HL-60/S4 (cell line): ENCODE measurements around the gene FUT1.
"Not testable (repeated sequence)": the region's sequence is repeated elsewhere in the genome, so short reads cannot be mapped to it uniquely, and the experiment has no call there.

ENCODE experiments used
- in situ Hi-C: fragments of 300-500 bp; cut with MboI; formaldehyde crosslinking; loops from 2 replicates; pipeline ENCODE4 v1.14.3; 2022; ENCODE audit warnings: low sequenced_read_pairs

Gene FUT1

DNA sequence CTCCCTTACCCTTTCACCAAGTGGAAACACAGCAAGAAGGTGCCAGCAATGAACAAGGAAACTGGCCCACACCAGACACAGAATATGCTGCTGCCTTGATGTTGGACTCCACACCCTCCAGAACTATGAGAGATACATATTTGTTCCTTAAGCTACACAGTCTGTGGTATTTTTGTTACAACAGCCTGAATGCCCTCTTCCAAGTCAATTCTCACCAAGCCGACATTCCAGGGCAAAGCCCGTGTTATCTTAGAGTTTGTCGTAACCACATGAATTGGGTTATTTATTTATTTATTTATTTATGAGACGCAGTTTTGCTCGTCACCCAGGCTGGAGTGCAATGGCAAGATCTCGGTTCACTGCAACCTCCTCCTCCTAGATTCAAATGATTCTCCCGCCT, 17.8 kb upstream of the FUT1 start:
- in situ Hi-C loops = no loop called here

DNA sequence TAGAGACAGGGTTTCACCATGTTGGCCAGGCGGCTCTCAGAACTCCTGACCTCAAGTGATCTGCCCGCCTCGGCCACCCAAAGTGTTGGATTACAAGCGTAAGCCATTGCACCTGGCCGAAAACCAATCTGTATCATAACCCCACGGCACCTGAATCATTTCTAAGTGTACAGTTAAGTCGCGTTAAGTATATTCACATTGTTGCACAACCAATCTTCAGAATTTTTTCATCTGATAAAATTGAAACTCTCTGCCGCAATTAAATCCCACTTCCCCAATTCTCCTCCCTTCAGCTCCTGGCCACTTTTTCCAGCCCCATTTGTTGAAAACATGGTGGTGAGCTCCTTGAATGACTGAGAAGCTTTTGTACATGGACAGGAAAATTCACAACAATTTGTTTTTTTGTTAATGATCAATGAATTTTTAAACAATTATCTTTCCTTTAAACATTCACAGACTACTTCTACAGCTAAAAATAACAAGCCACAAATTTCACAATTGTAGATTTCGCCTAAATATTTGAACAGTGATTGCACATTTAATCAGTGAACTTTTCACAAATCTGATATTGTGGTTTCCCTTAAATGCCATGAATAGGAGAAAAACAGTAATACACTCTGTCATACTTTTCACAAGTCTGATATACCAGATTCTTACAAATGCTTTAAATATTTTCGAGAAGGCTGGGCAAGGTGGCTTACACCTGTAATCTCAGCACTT, 16.7 kb upstream of the FUT1 start:
- in situ Hi-C loops = no loop called here

DNA sequence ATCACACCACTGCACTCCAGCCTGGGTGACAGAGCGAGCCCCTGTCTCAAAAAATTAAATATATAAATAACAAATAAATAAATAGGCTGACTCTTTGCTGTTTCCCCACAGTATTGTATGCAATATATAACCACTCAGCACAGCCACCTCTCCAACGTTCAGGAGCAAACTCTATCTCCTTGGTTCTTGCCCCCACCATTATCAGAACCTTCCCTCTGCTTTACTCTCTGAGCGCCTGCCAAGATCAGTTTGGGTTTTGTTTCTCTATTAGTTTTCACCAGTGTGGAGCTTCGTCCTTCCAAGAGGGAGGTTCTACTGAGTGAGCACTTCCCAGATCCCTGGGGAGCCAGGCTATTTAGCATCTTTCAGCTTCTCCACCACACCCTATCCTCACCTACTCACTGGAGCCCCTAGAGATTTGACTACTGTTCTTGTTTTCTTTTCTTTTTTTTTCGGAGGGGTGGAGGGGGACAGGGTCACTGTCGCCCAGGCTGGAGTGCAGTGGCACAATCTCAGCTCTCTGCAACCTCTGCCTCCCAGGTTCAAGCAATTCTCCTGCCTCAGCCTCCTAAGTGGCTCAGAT, 15.8 kb upstream of the FUT1 start:
- in situ Hi-C loops = not testable (repeated sequence)

DNA sequence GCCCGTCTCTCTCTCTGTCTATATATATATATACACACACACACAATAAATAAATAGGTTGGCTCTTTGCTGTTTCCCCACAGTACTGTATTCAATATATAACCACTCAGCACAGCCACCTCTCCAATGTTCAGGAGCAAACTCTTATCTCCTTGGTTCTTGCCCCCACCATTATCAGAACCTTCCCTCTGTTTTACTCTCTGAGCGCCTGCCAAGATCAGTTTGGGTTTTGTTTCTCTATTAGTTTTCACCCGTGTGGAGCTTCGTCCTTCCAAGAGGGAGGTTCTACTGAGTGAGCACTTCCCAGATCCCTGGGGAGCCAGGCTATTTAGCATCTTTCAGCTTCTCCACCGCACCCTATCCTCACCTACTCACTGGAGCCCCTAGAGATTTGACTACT, 13.4 kb upstream of the FUT1 start:
- in situ Hi-C loops = not testable (repeated sequence)

DNA sequence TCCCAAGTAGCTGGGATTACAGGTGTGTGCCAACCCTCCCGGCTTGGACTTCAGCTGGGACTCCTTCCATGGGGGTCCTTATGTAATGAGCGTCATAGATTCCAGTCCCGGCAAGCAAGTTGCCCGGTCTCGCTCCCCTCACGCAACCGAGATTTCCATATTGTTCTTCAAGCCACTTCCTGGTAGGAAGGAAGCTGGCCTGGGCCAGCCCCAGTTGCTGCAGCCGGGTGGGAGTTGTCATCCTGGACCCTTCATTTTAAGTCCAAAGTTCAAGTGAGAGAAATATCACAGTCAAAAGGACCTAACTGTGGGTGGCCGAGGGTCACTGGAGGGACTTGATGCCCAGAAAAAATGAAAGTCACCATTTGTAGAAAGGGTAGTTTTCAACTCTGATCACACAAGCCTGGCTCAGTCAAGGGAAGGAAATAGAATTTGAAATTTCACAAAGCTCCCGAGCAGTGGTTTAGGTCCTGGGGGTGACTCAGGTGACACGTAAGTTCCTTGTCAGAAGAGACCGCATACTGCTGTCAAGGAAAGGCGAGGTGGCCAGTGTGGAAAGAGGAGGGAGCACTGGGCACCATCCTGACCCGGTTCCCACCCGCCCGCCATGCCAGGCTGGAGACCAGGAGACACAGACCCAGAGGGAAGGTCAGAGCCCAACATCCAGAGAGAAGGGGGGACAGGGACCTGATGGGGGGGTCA, 8.2 kb upstream of the FUT1 start:
- in situ Hi-C loops = no loop called here

DNA sequence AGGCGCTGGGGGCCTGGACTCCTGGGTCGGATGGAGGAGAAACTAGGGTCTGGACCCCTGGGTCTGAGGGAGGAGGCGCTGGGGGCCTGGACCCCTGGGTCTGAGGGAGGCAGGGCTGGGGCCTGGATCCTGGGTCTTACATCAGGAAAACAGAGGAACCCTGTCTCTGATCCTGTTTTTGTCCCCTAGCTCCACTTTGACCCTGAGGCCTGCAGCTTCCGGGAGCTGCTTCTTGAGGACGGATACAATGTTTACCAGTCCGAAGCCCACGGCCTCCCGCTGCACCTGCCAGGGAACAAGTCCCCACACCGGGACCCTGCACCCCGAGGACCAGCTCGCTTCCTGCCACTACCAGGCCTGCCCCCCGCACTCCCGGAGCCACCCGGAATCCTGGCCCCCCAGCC, 5.3 kb upstream of the FUT1 start:
- in situ Hi-C loops = no loop called here

DNA sequence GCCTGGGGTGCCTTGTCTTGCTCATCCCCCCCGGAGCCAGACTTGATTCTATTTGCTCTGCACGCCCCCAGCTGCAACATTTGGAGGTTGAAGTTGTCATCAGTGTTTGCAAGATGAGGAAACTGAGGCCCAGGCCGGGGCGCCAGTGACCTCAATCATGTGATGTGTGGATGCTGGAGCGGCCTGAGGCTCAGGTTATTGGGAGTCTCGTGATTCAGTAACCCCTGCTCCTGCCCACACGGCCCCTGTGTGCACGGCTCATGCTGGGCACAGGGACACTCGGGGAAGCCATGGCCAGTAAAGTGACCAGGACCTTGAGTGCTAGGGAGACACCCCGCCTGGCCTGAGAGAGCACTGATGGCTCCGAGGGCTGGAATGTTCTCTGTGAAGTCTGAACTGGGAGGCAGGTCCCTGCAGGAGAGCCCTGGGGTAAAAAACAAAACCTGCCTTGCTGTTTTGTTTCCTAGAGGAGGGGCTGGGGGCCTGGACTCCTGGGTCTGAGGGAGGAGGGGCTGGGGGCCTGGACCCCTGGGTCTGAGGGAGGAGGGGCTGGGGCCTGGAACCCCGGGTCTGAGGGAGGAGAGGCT, 4.7 kb upstream of the FUT1 start:
- in situ Hi-C loops = no loop called here

DNA sequence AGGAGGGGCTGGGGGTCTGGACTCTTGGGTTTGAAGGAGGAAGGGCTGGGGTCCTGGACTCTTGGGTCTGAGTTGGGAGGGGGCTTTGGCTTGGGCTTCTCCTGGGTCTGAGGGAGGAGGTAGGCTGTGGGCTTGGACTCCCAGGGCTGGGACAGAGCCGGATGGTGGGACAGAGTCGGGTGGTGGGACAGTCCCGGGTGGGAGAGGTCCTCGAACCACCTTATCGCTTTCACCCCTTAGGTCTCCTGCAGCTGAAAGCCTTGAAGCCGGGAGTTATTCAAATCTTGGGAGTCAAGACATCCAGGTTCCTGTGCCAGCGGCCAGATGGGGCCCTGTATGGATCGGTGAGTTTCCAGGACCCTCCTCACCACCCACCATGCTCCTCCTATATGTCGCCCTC, 4.2 kb upstream of the FUT1 start:
- in situ Hi-C loops = no loop called here

DNA sequence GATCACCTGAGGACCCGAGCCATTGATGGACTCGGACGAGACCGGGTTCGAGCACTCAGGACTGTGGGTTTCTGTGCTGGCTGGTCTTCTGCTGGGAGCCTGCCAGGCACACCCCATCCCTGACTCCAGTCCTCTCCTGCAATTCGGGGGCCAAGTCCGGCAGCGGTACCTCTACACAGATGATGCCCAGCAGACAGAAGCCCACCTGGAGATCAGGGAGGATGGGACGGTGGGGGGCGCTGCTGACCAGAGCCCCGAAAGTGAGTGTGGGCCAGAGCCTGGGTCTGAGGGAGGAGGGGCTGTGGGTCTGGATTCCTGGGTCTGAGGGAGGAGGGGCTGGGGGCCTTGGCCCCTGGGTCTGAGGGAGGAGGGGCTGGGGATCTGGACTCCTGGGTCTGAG, 3.8 kb upstream of the FUT1 start:
- in situ Hi-C loops = no loop called here

DNA sequence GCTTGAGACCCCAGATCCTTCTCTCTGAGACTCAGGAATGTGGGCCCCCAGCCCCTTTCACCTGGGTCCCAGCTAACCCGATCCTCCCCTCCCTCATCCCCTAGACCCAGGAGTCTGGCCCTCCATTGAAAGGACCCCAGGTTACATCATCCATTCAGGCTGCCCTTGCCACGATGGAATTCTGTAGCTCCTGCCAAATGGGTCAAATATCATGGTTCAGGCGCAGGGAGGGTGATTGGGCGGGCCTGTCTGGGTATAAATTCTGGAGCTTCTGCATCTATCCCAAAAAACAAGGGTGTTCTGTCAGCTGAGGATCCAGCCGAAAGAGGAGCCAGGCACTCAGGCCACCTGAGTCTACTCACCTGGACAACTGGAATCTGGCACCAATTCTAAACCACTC, 3.3 kb upstream of the FUT1 start:
- in situ Hi-C loops = no loop called here

DNA sequence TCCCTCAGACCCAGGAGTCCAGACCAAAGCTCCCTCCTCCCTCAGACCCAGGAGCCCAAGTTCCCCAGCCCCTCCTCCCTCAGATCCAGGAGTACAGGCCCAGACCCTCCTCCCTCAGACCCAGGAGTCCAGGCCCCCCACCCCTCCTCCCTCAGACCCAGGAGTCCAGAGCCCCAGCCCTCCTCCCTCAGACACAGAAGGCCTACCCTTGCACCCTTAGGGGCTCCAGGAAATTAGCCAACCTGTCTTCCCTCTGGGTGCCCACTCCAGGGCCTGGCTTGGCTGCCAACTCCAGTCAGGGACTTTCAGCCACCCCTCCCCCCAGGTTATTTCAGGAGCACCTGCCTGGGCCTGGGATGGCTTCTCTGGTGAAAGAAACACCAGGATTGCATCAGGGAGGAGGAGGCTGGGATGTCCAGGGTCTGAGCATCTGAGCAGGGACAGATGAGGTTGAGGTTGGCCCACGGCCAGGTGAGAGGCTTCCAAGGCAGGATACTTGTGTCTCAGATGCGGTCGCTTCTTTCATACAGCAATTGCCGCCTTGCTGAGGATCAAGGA, 2.7 kb upstream of the FUT1 start, which contains the start of gene FGF21:
FGF21 (plus strand) TSS at position 441 of the 558 bp plus-strand sequence. CDS start 713 bp downstream, outside the sequence.
- in situ Hi-C loops = no loop called here

DNA sequence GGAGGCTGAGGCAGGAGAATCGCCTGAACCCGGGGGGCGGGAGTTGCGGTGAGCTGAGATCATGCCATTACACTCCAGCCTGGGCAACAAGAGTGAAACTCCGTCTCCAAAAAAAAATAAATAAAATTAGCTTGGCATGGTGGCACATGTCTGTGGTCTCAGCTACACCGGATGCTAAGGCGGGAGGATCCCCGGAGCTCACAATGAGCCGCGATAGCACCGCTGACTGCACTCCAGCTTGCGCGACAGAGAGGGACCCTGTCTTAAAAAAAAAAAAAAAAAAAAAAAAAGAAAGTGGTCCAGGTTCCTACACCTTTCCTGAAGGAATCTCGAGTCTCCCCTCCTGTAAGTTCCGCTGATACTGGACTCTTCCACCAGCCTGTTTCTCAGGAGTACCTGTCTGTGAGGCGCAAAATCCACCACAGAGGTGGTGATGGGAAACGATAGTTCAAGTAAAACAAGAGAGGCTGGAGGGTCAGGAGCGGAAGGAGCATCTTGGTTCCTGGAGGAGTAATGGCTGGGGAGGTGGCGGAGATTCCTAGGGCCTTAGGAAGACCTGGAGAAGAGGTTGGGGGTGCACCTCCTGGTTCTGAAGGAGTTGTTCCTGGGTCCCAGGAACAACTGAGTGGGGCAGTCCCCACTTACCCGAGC, 471 bp downstream of the FUT1 start:
- in situ Hi-C loops = no loop called here

DNA sequence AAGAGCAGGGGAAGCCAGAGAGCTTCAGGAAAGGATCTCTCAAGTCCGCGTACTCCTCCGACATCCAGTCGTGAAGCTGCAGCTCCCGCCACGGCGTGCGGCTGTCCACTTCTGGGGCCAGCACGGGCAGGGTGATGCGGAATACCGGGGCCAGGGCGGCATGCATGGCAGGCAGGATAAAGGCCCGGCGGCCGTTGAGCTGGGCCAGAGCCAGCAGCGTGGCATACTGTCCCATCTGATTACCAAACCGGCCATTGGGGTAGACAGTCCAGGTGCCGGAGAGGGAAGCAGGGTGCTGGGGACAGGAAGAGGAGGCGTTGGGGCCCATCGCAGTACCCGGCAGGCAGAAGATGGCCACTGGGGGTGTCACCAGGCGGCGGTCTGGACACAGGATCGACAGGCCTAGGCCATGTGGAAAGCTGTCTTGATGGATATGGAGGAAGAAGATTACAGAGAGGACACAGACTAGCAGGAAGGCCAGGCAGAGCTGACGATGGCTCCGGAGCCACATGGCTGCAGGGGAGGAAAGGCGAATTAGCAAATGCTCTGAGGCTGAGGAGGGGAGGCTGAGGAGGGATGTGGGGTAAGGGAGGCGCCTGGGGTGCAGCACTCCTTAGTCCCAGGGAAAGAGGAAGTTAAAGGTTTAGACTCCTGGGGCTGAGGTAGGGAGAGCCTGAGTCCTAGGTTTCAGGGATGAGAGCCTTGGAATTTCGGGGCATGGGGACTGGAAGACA, 1.5 kb downstream of the FUT1 start:
- in situ Hi-C loops = no loop called here

DNA sequence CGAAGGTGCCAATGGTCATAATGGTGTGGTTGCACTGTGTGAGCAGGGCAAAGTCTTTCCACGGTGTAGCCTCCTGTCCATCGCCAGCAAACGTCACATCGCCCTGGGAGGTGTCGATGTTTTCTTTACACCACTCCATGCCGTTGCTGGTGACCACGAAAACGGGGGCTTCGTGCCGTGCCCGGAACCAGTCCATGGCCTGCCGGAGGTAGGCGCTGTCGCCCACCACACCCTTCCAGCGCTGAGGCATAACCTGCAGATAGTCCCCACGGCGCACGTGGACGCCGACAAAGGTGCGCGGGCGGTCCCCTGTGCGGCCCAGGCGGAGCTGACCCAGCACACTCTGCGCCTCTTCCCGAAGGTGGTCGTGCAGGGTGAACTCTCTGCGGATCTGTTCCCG, 2.1 kb downstream of the FUT1 start:
- in situ Hi-C loops = no loop called here

DNA sequence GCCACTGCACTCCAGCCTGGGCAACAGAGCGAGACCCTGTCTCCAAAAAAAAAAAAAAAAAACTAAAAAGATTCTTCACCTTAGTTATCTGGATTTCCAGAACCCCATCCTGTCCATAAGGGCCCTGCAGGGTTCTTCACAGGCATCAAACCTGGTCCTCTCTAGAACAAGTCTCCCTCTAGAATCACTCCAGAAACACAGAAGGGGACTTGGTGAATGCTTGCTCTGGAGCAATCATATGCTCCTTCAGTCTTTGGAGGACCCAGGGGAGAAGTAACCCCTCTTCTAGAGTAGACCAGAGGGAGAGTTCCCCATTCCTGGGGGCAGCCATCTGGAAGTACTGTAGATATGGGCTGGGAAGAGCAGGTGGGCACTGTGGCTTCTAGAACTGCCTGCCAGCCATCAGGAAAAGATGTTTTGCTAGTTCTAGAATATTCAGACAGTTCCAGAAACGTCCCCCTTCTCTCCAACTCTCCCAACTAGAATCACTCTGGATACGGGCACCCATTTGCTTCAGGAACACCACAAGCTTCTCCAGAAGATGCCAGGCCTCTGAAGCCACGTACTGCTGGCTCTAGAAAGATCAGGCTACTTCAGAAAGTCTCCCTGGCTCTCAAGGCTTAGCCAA, 2.8 kb downstream of the FUT1 start:
- in situ Hi-C loops = no loop called here

DNA sequence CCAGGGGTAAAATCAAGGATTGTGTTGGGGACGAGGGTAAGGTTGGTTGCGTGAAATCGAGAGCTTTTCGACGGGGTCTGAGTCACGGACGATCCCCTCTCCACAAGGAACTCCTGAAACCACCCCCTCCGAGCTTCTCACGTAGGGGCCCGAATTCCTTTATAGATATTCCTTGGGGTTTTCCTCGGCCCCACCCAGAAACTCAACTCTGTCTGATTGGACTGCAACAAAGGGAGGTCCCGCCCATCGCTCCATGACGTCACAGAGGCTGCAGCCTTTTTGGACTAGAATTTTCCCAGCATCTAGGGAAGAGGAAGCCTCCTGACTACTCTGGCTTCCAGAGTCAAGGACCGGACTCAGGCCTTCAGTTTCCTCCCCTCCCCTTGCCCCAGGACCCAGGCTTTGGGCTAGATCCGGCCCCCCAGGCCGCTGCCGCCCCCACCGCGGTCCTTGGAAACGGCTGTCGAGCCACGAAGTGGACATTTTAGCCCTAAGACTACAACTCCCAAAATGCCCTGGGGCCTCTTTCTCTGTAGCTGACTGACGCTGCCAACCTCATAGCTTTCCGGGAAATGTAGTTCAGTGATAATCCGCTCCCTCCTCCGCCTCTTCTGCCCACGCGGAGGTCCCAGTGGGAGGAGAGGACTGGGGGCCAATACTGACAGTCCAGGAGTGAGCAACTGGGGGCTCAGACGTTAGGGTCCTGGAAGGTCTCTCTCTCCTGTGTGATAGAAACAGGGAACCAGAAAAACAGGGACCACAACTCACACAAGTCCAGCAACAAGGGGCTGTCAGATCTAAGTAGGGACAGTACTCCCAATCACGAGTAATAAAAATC, 5.5 kb downstream of the FUT1 start, which contains the start of gene IZUMO1:
IZUMO1 (minus strand) TSS at position 172 of the 838 bp plus-strand sequence. CDS start 1,050 bp downstream, outside the sequence.
- in situ Hi-C loops = no loop called here

DNA sequence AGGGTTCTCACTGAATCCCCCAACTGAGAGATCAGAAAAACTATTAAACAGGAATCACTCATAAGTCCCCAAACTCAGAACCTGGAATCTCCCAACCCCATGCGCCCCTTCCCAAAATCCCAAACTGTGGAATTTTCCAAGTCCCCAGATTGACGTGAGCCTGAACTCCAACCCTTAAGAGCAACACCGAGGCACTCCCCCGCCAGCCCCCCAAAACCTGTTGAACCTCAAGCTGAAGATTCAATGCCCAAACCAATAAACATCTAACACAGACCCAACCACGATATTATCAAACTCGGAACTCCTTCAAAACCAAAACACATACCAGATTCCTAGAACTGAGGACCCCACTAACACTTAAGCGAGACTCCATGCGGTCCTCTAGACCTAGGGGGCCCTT, 6.3 kb downstream of the FUT1 start:
- in situ Hi-C loops = no loop called here

DNA sequence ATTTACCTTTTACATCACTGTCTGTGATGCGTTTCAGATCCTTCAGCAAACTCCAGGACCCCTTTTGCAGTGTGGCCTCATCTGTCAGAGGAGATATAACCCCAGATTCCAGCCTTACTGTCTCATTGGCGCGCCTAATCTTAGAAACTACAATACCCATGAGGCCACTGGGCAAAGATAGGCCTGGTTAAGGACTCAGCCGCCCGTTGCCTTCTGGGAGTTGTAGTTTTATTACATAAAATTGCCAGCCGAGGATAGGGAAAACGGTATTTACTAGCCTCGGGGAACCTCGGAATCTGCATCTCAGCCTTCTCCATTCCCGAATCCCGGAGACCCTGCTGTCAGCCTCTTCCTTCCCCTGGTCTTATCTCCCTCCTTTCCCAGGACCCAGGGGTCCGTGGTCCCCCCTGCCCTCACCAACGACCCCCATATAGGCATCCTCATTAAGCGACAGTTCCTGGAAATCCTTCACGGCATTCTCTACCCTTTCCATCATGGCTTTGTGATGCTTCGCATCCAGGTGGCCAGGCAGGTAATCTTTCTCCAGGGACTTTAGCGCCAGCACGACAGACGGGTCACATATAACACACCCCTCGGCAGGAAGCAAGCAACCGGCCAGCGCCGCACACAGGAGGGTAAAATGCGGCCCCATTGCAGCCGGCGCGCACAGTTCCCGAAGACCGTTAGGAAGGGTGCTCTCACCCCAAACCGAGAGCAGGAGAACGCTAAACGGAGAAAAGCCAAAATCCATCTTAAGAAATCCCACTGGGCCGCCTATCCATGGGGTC, 7.0 kb downstream of the FUT1 start:
- in situ Hi-C loops = no loop called here
